GM18520 (cell line): ENCODE data around the gene SCYGR3.

Source experiments
- ATAC-seq: cut with Tn5 transposase; IDR thresholded peaks from one replicate; pipeline ENCODE4 v1.9.1; 2021; ENCODE audit not compliant: unreplicated experiment

SCYGR3 gene, protein sequence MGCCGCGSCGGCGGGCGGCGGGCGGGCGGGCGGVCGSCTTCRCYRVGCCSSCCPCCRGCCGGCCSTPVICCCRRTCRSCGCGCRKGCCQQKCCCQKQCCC

DNA sequence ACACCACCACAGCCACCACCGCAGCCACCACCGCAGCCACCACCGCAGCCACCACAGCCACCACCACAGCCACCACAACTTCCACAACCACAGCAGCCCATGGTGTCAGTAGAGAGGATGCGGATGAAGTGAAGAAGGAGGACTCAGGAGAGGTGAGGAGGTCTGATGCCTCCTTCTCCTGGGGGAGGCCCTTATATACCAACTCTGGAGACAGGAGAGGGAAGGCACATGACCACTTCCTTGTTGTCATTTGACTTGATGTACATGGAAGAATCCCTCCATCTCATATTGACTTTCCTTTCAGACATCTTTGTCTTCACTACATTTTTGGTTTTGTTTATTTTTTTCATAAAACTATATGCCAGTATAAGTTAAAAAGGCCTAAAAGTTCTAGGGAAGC lies at the start of gene SCYGR3:
SCYGR3 (minus strand) TSS at position 101 of the 400 bp plus-strand sequence; CDS start at position 101, 0 bp downstream.
- ATAC-seq = no peak

DNA sequence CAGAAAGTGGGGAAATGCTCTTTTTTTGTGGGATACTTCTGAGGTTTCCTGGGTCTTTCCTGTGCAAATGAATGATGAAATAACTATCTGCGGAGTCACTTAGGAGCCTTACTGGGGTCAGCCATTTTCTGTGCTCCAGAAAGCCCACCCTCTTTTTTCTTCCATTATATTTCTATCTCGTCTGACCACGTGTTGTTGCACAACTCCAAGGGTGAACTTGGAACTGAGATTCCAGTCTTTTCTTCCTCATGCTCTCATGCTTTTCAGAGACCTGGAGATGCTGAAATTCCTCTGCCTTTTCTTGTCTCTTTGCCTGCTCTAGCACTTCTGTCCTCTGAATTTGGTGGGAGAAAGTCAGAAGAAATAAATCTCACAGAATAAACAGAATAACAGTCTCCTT lies 47.2 kb upstream of the SCYGR3 start:
- no peak for ATAC-seq

DNA sequence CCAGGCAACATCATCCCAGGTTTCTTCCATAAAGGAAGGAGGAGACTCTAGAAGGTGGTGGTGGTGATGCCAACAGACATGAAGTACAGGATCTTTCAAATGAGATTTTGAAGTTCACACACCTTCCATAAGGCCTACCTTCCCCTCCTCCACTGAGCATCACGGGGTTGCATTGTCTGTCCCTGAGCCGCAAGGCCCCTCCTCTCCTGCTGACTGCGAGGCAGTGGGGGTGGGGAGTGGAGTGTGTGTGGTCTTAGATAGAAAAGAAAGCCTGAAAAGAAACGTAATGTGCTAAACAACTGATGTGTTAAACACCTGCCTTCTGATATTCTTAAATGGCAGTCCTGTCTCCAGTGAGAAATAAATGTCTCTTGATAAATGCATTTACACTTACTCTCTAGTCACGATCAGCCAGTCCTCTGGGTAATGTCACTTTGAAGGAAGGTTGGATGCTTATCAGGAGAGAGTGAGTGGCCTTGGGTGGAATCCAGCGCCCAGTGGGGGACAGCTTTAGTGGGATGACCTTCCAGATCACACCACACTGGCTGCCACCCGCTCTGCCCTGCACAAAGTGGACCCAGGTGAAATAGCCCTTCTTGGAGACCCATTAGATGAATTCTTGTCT lies 46.5 kb upstream of the SCYGR3 start:
- ATAC-seq = no peak

DNA sequence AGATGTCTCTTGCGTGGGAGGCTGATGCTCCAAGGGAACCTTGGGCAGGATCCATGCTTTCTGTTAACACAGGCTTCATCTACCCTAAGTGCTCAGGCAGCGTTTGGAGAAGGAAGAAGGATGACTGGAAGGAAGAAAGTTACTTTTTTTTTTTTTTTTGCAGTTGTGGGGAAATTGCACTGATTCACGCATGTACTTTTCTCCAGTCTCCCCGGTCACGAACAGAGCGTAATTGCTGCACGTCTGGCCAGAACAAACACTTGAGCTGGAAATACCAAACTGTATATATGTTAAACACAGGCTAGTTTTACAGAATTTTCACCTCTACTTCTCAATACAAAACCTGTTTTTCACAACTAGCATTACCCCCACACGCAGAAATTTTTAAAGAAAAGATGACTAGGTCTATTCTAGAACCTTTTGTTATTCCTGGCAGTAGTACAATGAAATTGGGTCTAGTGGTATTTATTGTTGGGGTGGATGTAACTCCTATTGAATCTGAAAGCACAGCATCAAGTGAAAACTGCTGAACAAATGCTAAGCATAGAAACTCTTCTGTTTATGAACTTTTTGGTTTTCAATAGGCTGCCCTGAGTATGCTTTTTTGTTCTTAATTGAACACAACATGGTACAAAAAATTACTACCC lies 42.7 kb upstream of the SCYGR3 start:
- ATAC-seq = no peak

DNA sequence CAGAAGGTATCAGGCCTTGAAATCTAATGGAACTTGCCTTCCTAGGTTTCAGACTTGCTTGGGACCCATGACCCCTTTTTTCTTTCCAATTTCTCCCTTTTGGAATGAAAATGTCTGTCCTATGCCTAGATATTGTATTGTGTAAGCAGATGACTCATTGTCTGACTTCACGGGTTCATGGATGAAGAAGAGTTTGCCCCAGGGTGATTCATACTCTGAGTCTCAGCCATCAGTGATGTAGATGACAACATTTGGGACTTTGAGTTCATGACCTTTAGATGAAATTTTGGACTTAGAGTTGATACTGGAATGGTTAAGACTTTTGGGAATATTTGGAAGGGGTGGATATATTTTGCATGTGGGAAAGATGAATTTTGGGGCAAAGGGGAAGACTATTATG lies 40.8 kb upstream of the SCYGR3 start:
- no peak for ATAC-seq

DNA sequence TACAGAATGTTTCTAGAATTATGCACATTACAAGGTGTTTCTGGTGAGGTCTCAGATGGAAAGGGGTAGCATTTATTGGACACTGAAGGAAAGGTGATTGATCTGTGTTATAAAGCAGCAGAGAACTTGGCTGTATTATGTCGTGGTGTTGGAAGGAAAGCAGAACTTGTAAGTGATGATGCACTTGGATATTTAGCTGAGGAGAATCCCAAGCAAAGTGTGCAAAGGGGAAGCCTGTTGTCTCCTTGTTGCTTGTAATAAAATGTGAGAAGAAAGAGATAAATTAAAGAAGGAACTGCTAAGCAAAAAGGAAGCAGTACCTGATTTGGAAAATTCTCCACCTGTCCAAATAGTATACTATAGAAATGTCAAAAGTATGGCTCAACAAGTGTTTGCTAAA lies 39.8 kb upstream of the SCYGR3 start:
- no peak for ATAC-seq

DNA sequence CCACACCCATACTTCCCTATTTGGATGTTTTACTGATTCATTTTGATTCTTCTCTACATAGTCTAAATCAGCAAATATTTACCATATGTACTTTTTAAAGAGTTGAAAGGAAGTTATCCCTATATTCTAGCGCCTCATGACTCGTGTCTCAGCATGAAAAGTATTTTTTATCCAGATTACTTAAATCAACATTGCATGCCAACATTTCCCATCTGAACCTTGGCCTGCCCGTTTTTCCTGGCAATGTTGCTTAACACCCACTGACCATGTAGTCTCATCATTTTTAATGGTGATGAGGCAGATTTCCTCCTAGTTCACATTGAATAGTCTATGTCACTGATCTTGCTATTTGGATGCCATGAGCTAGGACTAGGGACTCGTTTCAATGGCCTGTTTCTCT lies 38.8 kb upstream of the SCYGR3 start:
- ATAC-seq = no peak

DNA sequence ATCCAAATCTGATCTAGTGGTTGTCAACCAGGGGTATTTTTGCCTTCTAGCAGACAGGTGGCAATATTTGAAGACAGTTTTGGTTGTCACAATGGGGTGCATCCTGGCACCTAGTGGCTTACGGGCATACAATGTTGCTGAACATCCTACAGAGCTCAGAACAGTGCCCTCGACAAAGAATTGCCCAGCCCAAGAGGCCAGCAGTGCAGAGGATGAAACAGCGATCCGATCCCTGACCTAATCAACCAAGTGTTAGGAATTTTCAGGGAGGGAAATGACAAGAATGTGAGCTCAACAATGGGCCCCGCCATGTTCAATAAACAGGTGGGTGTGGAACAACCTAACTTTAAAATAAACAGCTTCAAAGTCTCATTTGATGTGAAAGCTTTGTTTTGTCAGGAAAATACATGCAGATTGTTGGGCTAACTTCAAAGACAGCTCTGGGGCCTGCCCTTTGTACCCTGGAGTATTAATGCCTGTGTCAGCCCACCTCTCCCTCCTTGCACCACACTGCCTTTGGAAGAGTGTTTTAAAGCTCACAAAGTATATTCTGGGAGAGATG lies 29.4 kb upstream of the SCYGR3 start:
- no peak for ATAC-seq

DNA sequence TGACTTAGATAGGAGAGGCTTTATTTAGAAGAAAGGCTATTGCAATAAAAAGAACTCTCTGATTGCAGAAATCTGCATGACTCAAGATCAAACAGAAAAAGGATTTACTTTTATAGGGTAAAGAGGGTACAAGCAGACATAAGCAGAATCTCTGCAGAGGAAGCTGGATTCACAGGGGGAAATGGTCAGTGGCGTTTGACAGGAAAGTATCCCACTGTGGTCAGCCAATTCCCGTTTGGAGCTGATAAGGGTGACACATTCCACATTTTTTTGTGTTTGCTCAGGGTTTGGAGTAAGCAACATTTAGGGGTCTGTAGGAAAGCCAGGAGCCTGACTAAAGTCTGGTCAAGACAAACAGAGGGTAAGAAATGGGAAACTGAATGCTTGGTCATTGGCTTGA lies 28.0 kb upstream of the SCYGR3 start:
- no peak for ATAC-seq

DNA sequence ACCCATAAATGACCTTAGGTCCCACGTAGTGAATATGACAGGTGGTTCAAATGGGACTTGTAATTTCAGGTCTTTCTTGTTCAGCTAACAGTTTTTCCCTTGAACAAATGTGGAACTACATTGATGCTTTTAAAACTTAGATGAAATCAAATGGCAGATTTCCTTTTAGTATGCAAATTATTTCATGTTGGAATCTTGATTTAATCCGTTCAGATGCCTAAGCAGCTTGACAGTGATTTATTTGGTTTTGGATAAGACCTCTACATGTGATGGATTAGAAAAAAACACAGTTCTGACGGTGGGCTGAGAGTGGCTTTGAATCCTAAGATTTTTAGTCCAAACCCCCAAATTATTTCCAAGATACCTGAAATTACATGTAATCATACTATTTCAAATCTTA lies 19.6 kb upstream of the SCYGR3 start:
- no peak for ATAC-seq

DNA sequence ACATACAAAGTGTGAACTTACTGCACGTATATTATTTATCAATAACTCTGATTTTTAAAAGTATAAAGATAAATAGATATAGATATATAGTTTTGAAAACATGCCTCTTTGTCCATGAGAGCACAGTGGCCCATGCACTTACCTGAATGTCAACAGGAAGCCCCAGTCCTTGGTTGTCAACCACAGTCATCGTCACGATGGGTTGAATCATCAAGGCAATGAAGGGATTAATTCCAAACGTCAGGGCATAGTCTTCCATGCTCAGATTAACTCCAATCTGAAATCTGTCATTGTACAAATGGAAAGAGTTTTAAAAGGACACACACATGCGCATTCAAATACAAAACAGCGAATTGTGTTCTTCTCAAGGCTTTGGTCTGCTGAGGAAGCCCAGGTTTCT lies 18.2 kb upstream of the SCYGR3 start:
- ATAC-seq = no peak

DNA sequence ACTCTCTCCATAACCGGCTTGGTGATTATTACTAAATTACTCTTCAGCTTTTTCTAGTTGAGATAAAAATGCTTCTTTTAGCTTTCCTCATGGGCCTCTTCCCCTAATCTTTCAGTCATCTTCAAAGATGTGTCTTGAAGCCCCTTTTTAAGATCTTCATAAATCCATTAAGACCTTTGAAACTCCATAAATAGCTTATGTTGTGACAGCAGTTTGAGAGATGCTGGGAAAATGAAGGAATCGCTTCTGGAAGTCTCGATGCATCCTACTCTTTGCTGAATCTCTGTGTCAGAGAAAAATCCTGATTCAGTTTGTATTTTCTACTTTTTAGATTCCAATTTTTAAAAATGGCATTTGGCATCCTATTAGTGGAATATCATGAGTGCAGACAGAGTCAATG lies 15.7 kb upstream of the SCYGR3 start:
- no peak for ATAC-seq

DNA sequence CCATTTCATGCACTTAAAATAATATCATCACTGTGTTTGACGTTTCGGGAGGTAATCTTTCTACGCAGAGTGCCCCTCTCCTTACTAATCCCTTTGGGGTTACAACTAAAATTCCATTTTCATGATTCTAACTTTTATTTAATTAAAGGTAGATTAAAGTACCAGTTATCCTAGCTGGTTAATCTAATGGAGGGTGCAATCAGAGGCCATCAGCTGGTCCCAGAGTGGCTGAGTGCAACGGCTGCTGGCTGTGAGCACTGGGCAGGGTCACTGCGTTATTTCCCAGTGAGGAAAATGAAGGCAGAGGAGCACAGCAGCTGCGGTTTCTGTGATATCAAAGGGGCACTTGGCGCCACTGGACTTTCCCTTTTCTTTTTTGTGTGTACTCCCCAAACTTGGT lies 14.8 kb upstream of the SCYGR3 start:
- ATAC-seq = no peak

DNA sequence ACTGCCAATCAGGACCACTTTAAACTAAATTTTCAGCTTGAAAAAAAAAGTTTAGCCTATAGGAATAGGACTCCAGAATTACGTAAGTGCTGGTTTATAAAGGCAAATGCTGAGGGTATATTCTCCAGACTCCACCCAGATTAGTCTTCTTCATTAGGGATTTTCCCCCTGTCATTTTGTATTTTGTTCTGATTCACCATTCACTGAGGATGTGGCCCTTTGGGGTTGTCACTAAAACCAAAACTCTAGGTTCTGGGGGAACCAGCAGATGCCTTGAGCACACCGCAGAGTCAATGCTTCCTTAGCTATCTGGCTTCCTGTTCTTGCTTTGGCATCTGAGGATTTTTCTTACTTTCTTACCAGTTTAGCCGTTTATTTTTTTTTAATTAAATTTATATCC lies 13.1 kb upstream of the SCYGR3 start:
- peak; percentile 100 for ATAC-seq

DNA sequence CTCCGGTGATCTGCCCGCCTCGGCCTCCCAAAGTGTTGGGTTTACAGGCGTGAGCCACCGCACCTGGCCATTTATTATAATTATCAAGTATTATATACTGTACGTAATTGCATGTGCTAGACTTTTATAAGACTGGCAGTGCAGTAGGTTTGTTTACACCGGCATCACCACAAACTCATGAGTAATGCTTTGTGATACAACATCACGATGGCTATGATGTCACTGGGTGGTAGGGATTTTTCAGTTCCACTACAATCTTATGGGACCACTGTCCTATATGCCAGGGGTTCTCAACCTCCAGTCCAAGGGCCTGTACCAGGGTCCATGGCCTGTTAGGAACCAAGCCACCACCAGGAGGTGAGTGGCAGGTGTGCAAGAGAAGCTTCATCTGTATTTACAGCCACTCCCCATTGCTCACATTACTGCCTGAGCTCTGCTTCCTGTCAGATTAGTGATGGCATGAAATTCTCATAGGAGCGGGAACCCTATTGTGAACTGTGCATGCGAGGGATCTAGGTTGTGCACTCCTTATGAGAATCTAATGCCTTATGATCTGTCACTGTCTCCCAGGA lies 12.0 kb upstream of the SCYGR3 start:
- ATAC-seq = no peak

DNA sequence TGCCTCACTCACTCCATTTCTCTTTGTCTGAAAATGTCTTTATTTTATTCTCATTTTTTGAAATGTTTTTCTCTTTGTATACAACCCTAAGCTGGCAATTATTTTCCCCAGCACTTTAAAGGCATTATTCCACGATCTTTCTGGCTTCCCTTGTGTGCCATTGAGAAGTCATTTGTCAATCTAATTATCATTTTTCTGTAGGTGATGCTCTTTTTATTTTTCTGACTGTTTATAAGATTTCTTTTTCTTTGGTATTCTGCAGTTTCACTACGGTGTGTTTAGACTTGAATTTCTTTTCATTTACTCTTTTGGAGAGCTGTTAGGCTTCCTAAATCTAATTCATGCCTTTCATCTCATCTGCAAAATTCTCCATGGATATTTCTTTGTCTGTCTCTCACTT lies 10.8 kb upstream of the SCYGR3 start:
- ATAC-seq = no peak

DNA sequence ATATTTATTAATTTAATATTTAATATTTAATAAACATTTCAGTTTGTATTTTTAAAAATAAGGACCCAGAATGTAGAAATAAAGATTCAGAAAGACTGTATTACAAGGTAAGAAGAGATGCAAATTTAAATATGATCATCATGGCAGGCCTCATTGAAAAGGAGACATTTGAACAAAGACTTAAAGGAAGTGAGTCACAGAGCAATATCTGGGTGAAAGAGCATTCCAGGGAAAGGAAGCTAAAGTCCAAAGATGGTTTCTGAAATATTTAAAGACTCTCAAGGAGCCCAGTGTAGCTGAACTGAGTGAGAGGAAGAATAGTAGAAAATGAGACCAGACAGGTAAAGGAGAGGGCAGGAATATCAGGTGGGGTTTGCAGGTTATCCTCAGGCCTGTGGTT lies 8.6 kb upstream of the SCYGR3 start:
- no peak for ATAC-seq

DNA sequence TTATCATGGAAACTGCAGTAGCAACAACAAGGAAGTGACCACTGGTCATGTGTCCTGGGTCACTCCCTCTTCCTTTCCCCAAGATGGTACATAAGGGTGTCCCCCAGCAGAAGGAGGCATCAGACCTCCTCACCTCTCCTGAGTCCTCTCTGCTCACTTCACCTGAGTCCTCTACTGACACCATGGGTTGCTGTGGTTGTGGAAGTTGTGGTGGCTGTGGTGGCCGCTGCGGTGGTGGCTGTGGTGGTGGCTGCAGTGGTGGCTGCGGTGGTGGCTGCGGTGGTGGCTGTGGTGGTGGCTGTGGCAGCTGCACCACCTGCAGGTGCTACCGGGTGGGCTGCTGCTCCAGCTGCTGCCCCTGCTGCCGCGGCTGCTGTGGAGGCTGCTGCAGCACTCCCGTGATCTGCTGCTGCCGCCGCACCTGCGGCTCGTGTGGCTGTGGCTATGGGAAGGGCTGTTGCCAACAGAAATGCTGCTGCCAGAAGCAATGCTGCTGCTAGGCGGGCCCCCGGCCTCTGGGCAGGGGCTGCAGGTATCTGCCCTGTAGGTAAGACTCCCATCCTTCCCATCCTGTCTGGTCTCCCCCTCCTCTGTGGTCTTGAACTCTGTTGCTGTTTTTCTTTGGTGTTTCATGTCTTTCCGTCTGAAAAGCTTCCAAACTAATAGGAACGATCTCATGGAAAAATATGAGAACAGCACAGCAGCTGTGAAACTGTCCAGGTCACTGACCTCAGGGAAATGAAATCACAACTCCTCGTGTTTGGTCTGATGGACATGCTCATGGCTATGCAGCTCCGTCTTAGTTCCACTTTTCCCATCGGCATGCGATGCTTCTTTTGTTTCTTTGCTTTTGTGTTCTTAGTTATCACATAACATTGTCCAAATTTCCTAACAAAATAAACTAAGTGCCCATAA lies 2.9 kb upstream of the SCYGR3 start, which contains the start of gene SCYGR4:
SCYGR4 (plus strand) TSS at position 183 of the 915 bp plus-strand sequence; CDS start at position 183, 0 bp downstream.
- ATAC-seq = no peak

DNA sequence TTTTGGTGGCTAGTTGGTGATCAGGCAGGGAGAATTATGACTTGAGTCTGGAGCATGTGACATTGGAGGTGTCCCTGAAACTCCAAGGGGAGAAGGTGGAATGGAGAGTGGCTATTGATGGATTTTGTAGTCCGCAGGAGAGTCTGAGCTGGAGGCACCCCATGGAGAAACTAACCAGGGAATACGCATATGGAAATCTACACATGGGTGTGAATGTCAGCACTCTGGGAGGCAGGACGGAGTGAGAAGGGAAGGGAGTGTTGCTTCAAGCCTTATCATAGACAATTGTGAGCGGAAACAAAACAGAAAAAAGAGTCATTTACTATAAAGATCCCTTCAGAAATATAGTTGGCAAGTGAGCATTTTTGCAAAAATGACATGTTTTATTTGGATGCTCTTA lies 2.0 kb upstream of the SCYGR3 start:
- no peak for ATAC-seq

DNA sequence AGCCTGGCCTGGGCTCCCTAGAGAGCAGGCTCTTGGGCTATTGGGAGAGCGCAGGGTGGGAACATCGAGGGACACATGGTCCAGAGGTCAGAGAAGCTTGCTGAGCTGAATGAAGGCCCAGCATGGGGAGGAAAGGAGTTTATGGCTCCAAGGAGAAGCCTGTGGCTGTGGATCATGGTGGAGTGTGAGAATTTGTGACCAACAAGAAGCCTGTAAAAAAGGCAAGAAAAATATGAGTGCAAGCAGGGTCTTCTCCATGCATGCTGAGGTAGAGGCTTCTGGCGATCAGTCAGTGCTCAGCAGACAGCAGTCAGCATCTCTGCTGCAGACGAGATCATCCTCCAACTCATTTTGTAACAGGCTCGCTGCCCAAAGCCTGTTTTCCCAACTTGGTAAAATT lies 1.3 kb upstream of the SCYGR3 start:
- ATAC-seq = no peak

DNA sequence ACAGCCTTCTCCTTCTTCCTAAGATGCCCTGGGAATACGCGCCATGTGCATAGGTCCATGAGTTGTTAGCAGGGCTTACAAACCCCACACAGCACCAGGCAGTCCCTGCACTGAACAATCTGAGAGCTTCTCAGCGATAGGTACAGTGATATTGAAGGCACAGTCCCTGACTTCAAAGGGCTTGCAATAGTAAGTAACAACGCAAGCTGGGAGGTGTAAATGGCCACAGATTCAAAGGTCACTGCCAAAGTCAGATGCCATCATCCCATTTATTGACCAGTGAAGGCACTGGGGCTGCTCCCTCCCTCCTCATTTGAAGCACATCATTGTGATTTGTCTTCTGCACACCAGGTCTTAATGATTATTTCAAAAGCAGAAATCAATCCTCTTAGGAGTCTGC lies 541 bp upstream of the SCYGR3 start:
- ATAC-seq = no peak
